GM12865 (cell line): ENCODE measurements around the gene R3HDML.

Experiments
- DNase-seq: peaks from one replicate; pipeline ENCODE4 v3.0.0; 2010; ENCODE audit warnings: low read depth
- H3K4me3 ChIP-seq: 2 replicates; pipeline ENCODE4 v1.5.1; 2011; ENCODE audit warnings: mild to moderate bottlenecking, low read depth, low read length, control low read depth
- CTCF ChIP-seq: IDR thresholded peaks from 2 replicates; pipeline ENCODE4 v1.5.1; 2011; ENCODE audit warnings: low read length, control low read depth, low read depth, inconsistent platforms; ENCODE audit not compliant: insufficient read depth; ENCODE audit errors: missing control alignments

The R3HDML gene

GRCh38 chr20:44361021-44361420 lies 24.2 kb downstream of the R3HDML start:
- TF ChIP-seq CTCF = no peak
- DNase-seq = no peak

GRCh38 chr20:44362466-44362940 lies 25.7 kb downstream of the R3HDML start:
- TF ChIP-seq CTCF = no peak
- no peak for DNase-seq
- no peak overlapping the region for H3K4me3 ChIP-seq

More at GRCh38 chr20:44361021-44361420, 24.2 kb downstream of the R3HDML start:
- H3K4me3 ChIP-seq = no peak overlapping the region

- no peak overlapping the region for H3K4me3 ChIP-seq
- no peak for DNase-seq
- TF ChIP-seq CTCF = no peak
These were observed 27.2 kb downstream of the R3HDML start for GRCh38 chr20:44364068-44364467.

- no peak for DNase-seq
- TF ChIP-seq CTCF = no peak
- no peak overlapping the region for H3K4me3 ChIP-seq
These were observed 27.9 kb downstream of the R3HDML start for GRCh38 chr20:44364780-44365179.

GRCh38 chr20:44367746-44368145 lies 30.9 kb downstream of the R3HDML start:
- TF ChIP-seq CTCF = no peak
- DNase-seq = no peak
- no peak overlapping the region for H3K4me3 ChIP-seq

GRCh38 chr20:44370639-44371218 lies 33.9 kb downstream of the R3HDML start:
- no peak for DNase-seq
- no peak for TF ChIP-seq CTCF
- no peak overlapping the region for H3K4me3 ChIP-seq

- no peak for DNase-seq
- no peak for TF ChIP-seq CTCF
- no peak overlapping the region for H3K4me3 ChIP-seq
These were observed 45.8 kb downstream of the R3HDML start for GRCh38 chr20:44382641-44383040.
